ENCODE measurements around the gene TLL2.

DNA sequence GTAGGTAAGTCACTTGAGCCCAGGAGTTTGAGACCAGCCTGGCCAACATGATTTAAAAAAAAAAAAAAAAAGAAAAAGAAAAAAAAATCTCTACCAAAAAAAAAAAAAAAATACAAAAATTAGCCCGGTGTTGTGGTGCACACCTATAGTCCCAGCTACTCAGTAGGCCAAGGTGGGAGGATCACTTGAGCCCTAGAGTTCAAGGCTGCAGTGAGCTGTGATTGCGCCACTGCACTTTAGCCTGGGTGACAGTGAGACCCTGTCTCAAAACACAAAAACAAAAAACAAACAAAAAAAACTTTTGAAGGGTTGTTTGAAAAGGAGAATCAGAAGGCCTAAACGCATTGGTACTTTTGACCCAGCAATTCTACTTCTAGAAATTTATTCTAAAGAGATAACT lies 13.7 kb downstream of the TLL2 start:
- TF ChIP-seq POLR2A (IDR thresholded peaks at IDR 0.05; ENCODE audit: low read depth, low read length) (no peak), SPI1 (IDR thresholded peaks at IDR 0.05; ENCODE audit: low read depth, low read length) (no peak)
